SH-SY5Y (cell line): ENCODE measurements around the gene RXFP4.

ENCODE experiments used
- GATA2 ChIP-seq: IDR thresholded peaks from 2 replicates; pipeline ENCODE4 v1.6.1; 2011; ENCODE audit warnings: mild to moderate bottlenecking, low read depth, low read length
- GATA3 ChIP-seq: IDR thresholded peaks from 2 replicates; pipeline ENCODE4 v1.6.1; 2011; ENCODE audit warnings: low read depth, mild to moderate bottlenecking, low read length, moderate library complexity

Gene RXFP4

GRCh38 chr1:155964193-155964592 lies 22.8 kb downstream of the RXFP4 start:
- TF ChIP-seq GATA3 (no peak), GATA2 (no peak)

- TF ChIP-seq GATA3 (no peak), GATA2 (no peak)
These were observed 24.7 kb downstream of the RXFP4 start for GRCh38 chr1:155966135-155966534.

GRCh38 chr1:155966750-155967149 lies 25.3 kb downstream of the RXFP4 start:
- TF ChIP-seq GATA2: no peak
- TF ChIP-seq GATA3: no peak

- TF ChIP-seq GATA2 (no peak), GATA3 (no peak)
These were observed 26.1 kb downstream of the RXFP4 start for GRCh38 chr1:155967341-155968050.

GRCh38 chr1:155968051-155968400 lies 26.6 kb downstream of the RXFP4 start:
- TF ChIP-seq GATA3 (no peak), GATA2 (no peak)

GRCh38 chr1:155968670-155969069 lies 27.2 kb downstream of the RXFP4 start:
- no peak for TF ChIP-seq GATA2
- no peak for TF ChIP-seq GATA3

GRCh38 chr1:155969377-155969791 lies 27.9 kb downstream of the RXFP4 start:
- TF ChIP-seq GATA3 (no peak), GATA2 (no peak)

GRCh38 chr1:155970531-155971167 lies 29.2 kb downstream of the RXFP4 start:
- TF ChIP-seq GATA2 (no peak), GATA3 (no peak)

GRCh38 chr1:155971910-155972809 lies 30.7 kb downstream of the RXFP4 start:
- TF ChIP-seq GATA2 (no peak), GATA3 (no peak)

- TF ChIP-seq GATA2 (no peak), GATA3 (no peak)
These were observed 32.3 kb downstream of the RXFP4 start for GRCh38 chr1:155973723-155974122.

GRCh38 chr1:155974208-155975115 lies 33.0 kb downstream of the RXFP4 start:
- no peak for TF ChIP-seq GATA2
- no peak for TF ChIP-seq GATA3

GRCh38 chr1:155975375-155976061 lies 34.1 kb downstream of the RXFP4 start:
- TF ChIP-seq GATA2: no peak
- TF ChIP-seq GATA3: no peak
